HG02938 (cell line): ENCODE measurements around the gene MINAR1.
"Not testable (repeated sequence)": the region's sequence is repeated elsewhere in the genome, so short reads cannot be mapped to it uniquely, and the experiment has no call there.

Source experiments
- ATAC-seq: cut with Tn5 transposase; IDR thresholded peaks from one replicate; pipeline ENCODE4 v1.9.1; 2021; ENCODE audit warnings: mild to moderate bottlenecking, moderate library complexity; ENCODE audit not compliant: unreplicated experiment

MINAR1 gene, protein sequence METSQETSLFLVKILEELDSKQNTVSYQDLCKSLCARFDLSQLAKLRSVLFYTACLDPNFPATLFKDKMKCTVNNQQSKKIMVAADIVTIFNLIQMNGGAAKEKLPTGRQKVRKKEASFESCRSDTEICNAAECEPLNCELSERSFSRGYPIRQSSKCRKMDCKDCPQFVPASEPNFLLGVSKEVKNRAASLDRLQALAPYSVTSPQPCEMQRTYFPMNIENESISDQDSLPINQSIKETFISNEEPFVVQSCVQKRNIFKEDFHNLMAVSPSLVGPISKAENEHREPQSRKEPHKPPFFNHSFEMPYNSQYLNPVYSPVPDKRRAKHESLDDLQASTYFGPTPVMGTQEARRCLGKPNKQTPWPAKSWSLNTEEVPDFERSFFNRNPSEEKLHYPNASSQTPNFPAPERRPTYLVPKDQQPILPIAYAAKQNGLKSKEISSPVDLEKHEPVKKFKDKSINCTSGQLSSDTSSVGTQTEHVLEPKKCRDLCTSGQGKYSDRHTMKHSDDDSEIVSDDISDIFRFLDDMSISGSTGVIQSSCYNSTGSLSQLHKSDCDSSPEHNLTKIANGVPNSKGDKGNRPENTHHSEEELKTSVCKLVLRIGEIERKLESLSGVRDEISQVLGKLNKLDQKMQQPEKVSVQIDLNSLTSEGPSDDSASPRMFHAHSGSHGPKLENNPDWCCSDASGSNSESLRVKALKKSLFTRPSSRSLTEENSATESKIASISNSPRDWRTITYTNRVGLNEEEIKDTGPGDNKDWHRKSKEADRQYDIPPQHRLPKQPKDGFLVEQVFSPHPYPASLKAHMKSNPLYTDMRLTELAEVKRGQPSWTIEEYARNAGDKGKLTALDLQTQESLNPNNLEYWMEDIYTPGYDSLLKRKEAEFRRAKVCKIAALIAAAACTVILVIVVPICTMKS

DNA sequence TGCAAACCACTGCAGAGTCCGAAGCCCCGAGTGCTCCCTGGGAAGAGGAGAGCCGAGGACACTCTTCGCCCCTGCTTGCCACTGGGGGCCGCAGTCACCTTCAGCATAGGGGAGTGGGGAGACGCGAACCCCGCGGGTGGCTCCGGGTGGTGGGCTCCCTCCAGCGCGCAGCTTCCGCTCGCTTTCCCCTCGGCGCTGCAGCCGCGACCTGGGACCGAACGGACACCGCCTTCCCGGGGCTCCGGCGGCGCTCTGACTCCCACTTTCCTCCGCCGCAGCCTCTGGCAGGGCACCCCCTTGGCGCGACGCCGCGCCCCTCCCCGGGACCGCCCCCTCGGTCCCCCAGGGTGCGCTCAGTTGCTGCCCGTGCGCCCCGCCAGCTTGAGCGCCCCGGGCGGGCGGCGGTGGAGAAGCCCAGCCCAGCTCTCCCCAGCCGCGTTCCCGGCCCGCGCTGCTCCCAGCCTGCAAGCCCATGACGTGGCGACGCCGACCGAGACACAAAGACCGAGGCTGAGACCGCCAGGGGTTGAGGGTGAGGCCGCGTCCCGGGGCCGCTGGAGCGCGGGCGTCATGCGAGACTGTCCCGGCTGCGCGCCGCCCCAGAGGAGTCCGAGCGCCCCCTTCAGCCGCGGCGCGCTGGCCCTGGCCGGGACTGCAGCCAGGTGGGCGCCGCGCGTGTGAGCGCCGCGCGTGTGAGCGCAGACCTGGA, at the start of gene MINAR1:
MINAR1 (plus strand) TSS at position 701 of the 709 bp plus-strand sequence. CDS start 23,812 bp downstream, outside the sequence.
- ATAC-seq, result no peak

DNA sequence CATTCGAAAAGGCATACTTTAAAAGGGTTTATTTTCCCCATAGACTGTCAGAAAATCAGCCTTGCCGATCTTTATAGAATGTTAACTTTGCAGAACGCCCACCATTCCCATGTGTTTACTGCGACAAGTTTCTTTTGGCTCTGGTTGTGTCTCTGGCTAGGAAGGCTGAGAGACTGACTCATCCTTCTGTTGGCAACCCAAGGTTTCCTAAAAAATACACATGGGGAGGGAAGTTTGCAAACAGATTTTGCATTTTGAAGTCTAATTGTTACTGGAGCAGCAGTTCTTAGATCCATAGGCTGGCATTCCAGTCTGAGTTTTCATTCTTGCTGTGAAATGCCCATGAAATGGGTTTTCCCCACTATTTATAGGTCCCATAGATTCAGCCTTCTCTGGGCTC, 37.9 kb upstream of the MINAR1 start:
- ATAC-seq, result no peak

DNA sequence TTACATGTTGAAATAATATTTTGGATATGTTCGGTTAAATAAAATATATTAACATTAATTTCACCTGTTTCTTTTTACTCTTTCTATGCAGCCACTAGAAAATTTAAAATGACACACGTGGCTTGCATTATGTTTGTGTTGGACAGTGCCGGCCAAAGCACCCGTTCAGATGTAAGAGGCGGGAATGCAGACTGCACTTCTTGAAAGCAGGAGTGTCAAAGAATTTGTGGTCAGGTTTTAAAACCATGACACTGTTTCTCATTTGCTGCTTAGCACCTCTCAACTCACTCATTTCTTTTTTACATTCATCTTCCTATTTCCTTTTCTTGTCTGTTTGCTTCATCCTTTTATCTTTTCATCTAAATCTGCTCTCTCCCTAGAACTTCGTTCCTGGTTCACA, 35.3 kb upstream of the MINAR1 start:
- no peak for ATAC-seq

DNA sequence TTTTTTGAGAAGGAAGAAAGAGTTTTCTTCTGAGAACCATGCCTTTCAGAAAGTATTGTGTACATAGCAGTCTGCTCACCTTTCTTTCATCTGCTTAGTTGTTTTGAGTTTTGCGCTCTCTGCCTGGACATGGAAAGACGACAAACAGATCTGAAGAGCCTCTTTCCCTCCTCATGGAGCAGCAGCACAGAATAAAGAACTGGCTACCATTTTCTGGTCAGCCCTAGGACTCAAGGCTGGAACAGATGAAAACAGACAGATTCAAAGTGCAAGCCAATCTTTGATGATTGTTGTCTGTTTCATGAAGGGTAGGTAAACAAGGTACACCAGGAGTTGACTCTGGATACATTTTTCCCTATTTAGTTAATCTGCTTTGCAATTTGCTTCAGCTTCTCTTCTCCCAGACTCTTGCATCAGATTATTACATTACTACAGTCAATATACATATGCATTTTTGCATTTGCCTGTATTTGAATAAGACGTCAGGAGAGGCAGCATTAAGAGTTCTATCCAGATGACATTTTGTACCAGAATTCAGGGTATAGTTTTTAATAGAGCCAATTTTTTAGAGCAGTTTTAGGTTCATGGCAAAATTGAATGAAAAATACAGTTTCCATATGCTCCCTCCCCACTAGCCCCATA, 34.7 kb upstream of the MINAR1 start:
- ATAC-seq, result no peak

DNA sequence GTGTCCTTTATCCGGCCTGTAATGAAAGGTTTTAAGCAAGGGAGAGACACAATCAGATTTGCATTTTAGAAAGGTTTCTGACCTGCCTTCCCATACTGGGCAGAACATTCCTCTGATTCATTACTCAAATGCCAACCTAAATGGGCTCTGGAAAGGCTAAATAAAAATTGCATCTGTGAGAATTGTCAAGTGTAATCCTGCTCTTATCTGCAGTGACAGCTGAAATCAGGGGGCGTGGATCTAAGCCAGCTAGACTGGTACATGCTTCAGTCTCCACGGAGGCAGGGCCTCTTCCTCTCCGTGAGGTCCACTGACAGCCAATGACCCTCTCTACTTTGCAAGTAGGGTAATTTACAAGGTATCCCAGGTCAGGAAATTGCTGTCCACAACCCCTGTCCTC, 32.5 kb upstream of the MINAR1 start:
- ATAC-seq, result no peak

DNA sequence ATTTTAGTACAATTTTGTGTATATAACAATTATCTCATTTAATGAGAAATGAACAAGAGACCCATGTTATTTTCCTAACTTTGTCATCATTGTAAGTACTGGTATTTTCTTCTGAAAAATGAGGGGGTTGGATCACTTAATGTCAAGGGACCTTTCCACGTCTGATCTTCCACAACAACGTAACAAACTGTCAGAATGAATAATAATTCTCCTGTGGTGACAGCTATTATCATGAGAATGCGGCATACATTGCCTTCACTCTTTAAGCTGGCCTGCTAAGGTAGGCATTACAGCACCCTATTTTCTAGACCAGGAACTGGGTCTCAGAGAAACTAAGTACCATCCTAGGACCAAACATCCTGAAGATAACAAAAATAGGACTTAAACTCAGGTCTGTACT, 31.5 kb upstream of the MINAR1 start:
- ATAC-seq, result no peak

DNA sequence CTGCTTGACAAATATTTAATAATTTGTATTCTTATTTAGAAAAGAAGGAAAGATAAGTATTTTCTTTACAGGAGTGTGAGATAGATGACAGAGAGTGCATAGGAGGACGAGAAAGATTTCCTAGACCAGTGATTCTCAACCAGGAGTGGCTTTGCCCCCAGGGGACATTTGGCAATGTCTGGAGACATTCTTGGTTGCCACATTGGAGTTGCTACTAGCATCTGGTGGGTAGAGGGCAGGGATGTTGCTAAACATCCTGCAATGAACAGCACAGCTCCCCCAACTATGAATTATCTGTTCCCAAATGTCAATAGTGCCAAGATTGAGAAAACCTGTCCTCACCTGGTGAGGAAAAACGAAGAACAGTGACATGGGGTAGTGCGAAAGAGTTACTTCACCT, 30.8 kb upstream of the MINAR1 start:
- no peak for ATAC-seq

DNA sequence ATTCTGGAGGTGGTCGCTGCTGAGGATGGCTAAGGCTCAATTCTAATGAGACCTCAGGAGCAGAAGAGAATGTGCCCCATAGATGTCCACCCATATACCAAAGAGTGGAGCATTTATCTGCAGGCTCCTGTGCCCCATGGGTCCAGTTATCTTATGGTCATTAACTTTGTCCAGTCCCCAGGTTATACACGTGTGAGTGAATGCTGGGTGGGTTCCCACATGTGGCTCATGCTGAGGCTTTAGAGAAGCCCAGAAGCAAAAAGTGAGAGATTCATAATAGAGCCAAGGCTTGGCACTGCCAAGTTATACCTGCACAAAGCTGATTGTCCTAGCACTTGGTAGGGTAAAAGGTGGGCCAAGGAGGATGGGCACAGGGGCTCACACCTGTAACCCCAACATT, 30.0 kb upstream of the MINAR1 start:
- ATAC-seq, result no peak

DNA sequence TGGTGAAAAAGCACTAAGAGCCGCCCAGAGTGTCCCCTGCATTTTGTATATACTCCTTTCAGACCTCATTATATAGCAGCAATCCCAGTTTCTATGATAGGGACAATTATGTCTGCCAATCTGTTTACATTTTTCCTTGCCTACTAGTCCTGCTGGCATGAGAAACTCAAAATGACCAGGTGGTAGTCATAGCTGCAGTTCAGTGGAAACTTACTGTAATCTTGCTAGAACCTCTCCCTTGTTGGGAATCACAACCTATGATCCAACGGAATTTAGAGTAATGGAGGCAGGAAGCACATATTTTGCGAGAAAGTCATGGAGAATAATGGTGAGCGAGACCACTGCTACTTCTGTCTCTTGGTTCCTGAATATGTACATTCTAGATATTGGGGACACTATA, 28.6 kb upstream of the MINAR1 start:
- ATAC-seq, result no peak

DNA sequence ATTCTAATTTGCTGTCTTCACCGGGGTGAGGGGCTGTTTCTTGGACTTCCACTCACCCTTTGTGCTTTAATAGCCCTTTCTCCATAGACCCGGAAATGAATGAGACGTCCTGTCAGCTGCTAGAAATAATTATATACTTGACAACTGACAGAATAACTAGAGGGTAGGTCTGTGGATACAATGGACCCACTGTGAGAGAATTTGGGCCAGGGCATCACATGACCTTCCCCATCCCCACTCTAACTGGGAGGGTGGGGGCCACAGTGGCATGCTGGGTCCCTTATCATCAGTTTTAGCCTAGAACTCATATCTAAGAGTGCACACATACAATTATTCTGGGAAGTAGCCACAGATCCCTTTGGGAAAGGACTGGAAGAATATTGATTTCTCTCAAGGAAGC, 25.9 kb upstream of the MINAR1 start:
- ATAC-seq, result no peak

DNA sequence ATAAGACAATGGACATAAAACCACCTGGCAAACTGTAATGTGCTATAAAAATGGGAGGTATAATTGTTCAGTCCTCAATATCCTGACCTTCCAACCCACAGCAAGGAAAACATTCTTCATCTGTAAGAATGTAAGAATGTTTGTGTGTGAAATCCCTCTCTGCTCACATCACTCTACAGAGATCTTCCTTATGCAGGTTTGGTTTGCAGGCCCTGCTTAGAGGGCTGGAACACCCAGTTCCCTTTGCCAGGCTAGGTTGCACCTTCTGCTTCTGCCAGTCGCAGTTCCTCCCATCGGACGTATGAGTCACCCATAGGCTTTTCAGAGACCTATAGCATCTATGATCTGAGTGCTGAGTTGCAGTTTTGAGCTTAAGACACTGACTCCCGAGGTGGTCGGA, 24.1 kb upstream of the MINAR1 start:
- ATAC-seq, result no peak

DNA sequence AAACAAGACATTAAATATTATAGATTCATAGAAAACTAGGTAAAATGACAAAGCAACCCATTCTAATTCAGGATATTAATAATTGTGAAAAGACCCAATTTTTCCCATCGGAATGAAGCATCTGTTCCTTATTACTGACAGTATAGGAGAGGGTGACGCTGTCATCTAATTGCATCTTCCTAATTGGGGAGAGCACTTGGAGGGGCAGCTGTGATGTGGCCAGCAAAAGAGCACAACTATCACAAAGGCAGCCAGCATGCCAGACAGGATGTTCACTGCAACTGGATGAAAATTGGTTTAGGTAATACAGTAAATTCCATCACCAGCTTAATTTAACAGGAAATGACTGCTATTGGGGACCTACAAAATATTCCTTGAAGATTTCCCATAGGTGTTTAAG, 21.9 kb upstream of the MINAR1 start:
- no peak for ATAC-seq

DNA sequence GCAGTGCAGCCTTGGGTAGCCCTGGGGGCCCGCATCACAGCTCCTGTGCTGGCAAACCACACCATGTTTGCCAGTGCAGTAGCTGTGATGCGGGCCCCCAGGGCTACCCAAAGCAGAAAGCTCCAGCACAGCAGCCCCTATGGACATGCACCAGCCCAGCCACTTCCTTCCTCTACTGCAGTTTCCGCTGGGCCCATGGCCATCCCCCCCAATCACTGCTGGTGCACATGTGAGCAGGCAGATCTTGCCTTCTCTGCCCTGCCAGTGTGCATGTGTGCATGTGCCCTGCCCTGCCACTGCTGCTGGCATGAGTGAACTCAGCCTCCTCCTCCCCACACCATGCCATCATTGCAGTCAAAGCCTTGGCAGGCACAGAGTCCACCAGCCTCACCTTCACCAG, 20.1 kb upstream of the MINAR1 start:
- ATAC-seq, result no peak

DNA sequence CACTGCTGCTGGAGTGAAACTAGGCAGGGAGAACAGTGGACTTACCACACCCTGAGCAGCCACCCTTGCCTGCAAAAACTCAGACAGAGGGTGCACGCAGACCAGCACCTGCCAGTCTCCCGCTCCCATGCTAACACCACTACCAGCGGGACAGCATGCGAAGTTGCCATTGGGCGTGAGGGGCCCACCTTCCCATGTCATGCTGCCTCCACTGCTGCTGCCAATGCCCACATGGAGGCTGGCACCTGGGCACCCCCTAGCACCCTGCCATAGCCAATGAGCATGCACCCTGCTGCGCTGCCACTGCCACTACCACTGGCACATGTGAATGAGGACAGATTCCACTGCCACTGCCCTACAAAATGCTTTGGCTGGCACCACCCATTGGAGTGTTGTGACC, 19.7 kb upstream of the MINAR1 start:
- ATAC-seq, result no peak

DNA sequence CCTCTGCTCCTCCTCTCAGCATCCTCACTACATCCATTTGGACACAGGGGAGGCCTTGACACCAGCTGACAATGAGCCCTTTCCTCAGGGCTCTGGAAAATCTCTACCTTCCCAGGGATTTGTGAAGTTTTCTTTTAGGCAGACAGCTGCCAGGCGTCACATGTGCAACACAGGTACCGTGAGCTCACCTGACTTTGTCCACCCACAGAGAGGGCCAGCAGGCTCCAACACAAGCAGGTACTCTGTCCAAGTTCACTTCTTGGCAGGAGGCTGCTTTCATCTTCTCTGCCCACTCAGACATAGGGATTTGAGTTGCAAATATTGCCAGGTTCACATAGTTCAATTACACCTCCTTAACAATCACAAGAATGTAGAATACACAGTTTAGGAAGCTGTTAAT, 15.3 kb upstream of the MINAR1 start:
- ATAC-seq, result no peak

DNA sequence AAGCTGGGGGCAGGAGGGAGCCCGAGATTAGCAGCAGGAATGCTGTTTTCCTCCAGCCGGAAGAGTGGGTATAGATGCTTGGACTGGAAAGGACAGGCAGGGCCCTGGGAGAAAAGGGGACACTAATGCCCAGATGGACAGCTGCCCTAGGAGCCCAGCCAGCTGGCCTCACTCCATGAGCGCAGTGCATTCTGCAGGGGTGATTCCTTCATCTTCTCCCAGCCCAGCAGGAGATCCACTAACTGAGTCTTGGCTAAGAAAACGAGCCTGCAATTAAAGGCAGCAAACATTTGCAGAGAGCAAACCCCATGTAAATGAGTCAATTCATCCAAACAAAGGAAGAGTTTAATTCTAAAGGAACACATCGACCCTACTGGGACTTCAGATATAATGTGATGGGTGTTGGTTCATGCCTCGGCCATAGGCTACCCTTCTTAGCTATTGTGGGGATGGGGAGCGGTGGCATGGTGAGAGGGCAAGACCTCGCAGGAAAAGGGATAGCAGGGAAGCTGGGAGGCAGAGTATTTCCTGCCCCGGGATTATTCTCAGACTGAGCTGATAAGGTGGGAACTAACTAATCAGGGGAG, 13.3 kb upstream of the MINAR1 start:
- no peak for ATAC-seq

DNA sequence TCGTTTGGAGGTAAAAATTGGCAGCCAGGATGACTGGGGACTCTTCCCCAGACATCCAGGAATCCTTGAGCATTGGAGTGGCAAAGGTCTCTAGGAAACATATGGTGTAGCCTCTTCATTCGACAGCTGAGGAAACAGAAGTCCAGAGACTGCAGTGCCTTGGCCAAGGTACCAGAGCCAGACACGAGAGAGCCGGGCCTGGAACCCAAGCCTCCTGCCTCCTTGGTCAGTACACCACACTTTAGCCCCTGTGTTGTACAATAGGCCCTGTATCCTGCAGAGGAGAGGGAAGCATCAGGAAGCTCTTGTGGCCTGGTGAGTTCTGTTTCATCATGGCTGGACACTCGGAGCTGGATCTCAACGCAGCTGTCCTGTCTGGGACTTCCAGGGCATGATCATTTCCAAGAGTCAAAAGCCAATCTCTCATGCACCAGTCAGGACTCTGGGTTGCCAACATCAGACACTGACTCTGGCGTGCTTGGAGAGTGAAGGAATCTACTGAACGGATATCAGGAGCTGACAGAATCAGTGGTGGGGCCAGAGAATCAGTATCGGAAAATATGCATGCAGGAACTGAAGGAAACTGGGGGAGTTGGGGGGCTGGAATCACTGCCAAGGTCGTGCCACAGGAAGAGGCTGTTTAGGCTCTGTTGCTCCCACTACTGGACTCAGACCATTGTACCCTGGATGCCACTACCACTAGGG, 6.4 kb upstream of the MINAR1 start:
- no peak for ATAC-seq

DNA sequence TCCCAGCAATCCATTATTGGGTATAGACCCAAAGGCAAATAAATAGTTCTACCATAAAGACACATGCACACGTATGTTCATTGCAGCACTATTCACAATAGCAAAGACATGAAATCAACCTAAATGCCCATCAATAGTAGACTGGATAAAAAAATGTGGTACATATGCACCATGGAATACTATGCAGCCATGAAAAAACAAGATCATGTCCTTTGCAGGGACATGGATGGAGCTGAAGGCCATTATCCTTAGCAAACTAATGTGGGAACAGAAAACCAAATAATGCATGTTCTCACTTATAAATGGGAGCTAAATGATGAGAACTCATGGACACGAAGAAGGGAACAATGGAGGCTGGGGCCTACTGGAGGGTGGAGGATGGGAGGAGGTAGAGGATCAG, 5.2 kb upstream of the MINAR1 start:
- not testable (repeated sequence) for ATAC-seq

DNA sequence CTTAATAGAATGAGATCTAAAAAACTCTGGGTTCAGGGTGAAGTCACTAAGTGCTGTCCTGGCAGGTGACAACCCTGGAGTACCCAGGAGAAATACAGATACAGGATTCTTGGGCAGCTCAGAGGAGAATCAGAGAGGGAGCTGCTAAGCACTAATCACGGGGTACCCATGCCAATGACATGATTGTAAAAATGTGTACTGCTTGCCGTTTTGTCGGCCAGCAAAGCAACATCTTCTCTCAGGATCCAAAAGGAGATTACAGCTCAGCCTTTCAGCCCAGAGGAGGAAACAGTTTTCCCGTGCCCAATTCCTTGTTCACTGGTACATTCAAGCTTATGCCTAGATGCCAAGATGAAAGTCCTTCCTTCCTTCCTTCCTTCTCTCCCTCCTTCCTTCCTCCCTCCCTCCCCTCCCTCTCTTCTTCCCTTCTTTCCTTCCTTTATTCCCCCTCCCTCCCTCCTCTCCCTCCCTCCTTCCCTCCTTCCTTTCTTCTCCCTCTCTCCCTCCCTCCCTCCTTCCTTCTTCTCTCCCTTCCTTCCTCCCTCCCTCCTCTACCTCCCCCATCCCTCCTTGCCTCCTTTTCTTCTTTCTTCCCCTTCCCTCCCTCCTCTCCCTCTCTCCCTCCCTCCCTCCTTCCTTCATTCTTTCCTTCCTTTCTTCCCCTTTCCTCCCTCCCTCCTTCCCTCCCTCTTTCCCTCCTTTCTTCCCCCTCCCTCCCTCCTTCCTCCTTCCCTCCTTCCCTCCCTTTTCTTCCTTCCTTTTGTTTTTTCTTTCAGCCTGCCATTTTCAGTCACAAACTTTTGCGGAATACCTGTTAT, 4.1 kb upstream of the MINAR1 start:
- no peak for ATAC-seq
